ENCODE results near the gene LRRC1.

- TF ChIP-seq ZNF274 (IDR thresholded peaks at IDR 0.05; ENCODE audit: low read depth, low read length) (no peak), YY1 (IDR thresholded peaks at IDR 0.05; ENCODE audit: insufficient read depth, insufficient read length) (no peak)
These were observed 51.4 kb downstream of the LRRC1 start for GRCh38 chr6:53846250-53846649.

Measured in NT2/D1 (cell line).